PC-9 (cell line): Measurements from ENCODE around the gene FADS3. TPM values are rescaled to one million over a fixed set of nuclear protein-coding genes. Genes with fewer than 3 reads are reported as not detected.
A peak's percentile ranks its signal among the peaks of the same experiment; 100 is the strongest.

Source experiments
- BruUV-seq: library from RNA; stranded (reverse); fragments of 400-500 nt; replicated peaks from 2 replicates; lab custom pipeline; 2021; lab: Mats Ljungman, UMichigan
- CTCF ChIA-PET: fragments of 300-600 bp; sonication (Branson Sonifier 250); formaldehyde crosslinking; loops from one replicate; lab custom pipeline; 2022; ENCODE audit warnings: antibody characterized with exemption; lab: Charles Lee
- POLR2A ChIA-PET: fragments of 300-600 bp; sonication (Branson Sonifier 250); formaldehyde crosslinking; loops from one replicate; lab custom pipeline; 2022; ENCODE audit warnings: antibody characterized with exemption; ENCODE audit not compliant: unreplicated experiment; lab: Charles Lee
- DNase-seq, 2 experiments: peaks; one replicate each; pipeline versions ENCODE4 v3.0.0 to v3.0.0-alpha.2; 2015 to 2022; ENCODE audit warnings: mixed read lengths in 1 of 2
- H2AFZ ChIP-seq: fragments of 200-600 bp; sonication (generic); 2 replicates; pipeline ENCODE4 v1.8.1; 2017; ENCODE audit warnings: antibody characterized with exemption
- H3F3A ChIP-seq: fragments of 200-600 bp; sonication (generic); 2 replicates; pipeline ENCODE4 v1.8.1; 2017; ENCODE audit warnings: antibody characterized with exemption, mild to moderate bottlenecking, low read depth; ENCODE audit not compliant: insufficient read depth
- H3K27ac ChIP-seq: fragments of 200-600 bp; sonication (generic); 2 replicates; pipeline ENCODE4 v1.6.1; 2016; ENCODE audit warnings: mixed run types
- H3K27me3 ChIP-seq: fragments of 200-600 bp; sonication (generic); 2 replicates; pipeline ENCODE4 v1.6.1; 2016; ENCODE audit warnings: low read depth, mixed run types; ENCODE audit not compliant: insufficient read depth
- H3K36me3 ChIP-seq: fragments of 200-600 bp; sonication (generic); 2 replicates; pipeline ENCODE4 v1.6.1; 2016; ENCODE audit warnings: low read depth, mixed run types
- H3K4me1 ChIP-seq: fragments of 200-600 bp; sonication (generic); replicated peaks from 2 replicates; pipeline ENCODE4 v1.6.1; 2016; ENCODE audit warnings: mixed run types; ENCODE audit not compliant: insufficient read depth
- H3K4me2 ChIP-seq: fragments of 200-600 bp; sonication (generic); 2 replicates; pipeline ENCODE4 v1.6.1; 2017; ENCODE audit warnings: mixed run types
- H3K4me3 ChIP-seq: fragments of 200-600 bp; sonication (generic); 2 replicates; pipeline ENCODE4 v1.6.1; 2016; ENCODE audit warnings: mixed run types
- H3K79me2 ChIP-seq: fragments of 200-600 bp; sonication (generic); 2 replicates; pipeline ENCODE4 v1.6.1; 2017; ENCODE audit warnings: low read depth, mixed run types
- H3K9me2 ChIP-seq: fragments of 200-600 bp; sonication (generic); 2 replicates; pipeline ENCODE4 v1.8.1; 2017; ENCODE audit warnings: mild to moderate bottlenecking; ENCODE audit not compliant: insufficient read depth
- H3K9me3 ChIP-seq: fragments of 200-600 bp; sonication (generic); 2 replicates; pipeline ENCODE4 v1.8.1; 2016; ENCODE audit warnings: low read depth; ENCODE audit not compliant: insufficient read depth
- H4K20me1 ChIP-seq: fragments of 200-600 bp; sonication (generic); 2 replicates; pipeline ENCODE4 v1.8.1; 2017; ENCODE audit not compliant: insufficient read depth
- CTCF ChIP-seq: fragments of 200-600 bp; sonication (generic); conservative IDR thresholded peaks from 2 replicates; pipeline ENCODE4 v1.6.1; 2017; ENCODE audit warnings: mixed run types, antibody characterized with exemption, mild to moderate bottlenecking, moderate library complexity
- EZH2 ChIP-seq: fragments of 200-600 bp; sonication (generic); IDR thresholded peaks from 2 replicates; pipeline ENCODE4 v1.8.0; 2017; ENCODE audit warnings: antibody characterized with exemption, low read depth
- intact Hi-C: fragments of 100-400 bp; cut with micrococcal nuclease; formaldehyde crosslinking; loops from one replicate; pipeline ENCODE4 v1.10.0; 2022; ENCODE audit not compliant: unreplicated experiment
- microRNA-seq: library from miRNA; unstranded; fragments of <30 nt; microRNA quantifications from one replicate; pipeline ENCODE4 v1.2.0, GENCODE V29; 2021; ENCODE audit warnings: borderline number of aligned reads, borderline replicate concordance
- total RNA-seq: library from RNA; stranded (reverse); gene quantifications from 2 replicates; pipeline ENCODE4 v1.2.3, GENCODE V29; 2021

FADS3 gene
- total RNA-seq, 1 experiment from 2014 or later = 75.5 TPM

- Histone ChIP-seq H3K4me3 (no peak within 1 kb of the TSS), H3K9me3 (no peaks in the 10 kb centered on the region), H3K79me2 (0 out of 2 replicates have a peak, but pooled peaks cover 3% of the 10 kb centered on the region), H3K9me2 (no peaks in the 10 kb centered on the region), H3K27me3 (no peaks in the 10 kb centered on the region), H3F3A (no peaks in the 10 kb centered on the region), H3K4me2 (no peak within 1 kb of the TSS), H3K36me3 (no peaks in the 10 kb centered on the region), H4K20me1 (no peaks in the 10 kb centered on the region), H3K4me1 (no peaks in the 10 kb centered on the region), H2AFZ (no peak within 1 kb of the TSS), H3K27ac (no peak within 1 kb of the TSS)
- CTCF ChIA-PET = no interaction called here
- intact Hi-C loops = loop anchor here (1.0 kb wide), 1 partner anchor 10 kb away; the partner anchor contains the start of gene FADS1
- TF ChIP-seq EZH2 = no peak
- TF ChIP-seq CTCF = no peak
- POLR2A ChIA-PET = interaction anchor here (0.5 to 1.0 kb wide), 6 partner anchors 13 to 212 kb away, joined by 4 to 22 read pairs (median 6); partner anchors contain the start of genes FEN1 and TMEM258
- no TSS peak for BruUV-seq
- DNase-seq = peak in 1 of 2 experiments; percentile 92
These were observed 63.6 kb downstream of the FADS3 start, which contains the start of gene FADS2 for GRCh38 chr11:61827571-61828378. Gene FADS2, plus strand, starts transcription at chr11:61828300. Its CDS starts 91 bp downstream, at chr11:61828391.

GRCh38 chr11:61826930-61827570 is 64.3 kb downstream of the FADS3 start:
- no peaks in the 10 kb centered on the region for H3F3A ChIP-seq
- ChIA-PET CTCF (no interaction called here), POLR2A (no interaction called here)
- no peaks in the 10 kb centered on the region for H4K20me1 ChIP-seq
- DNase-seq = no peak
- H3K4me1 ChIP-seq = no peaks in the 10 kb centered on the region
- no peaks in the 10 kb centered on the region for H3K36me3 ChIP-seq
- no peaks in the 10 kb centered on the region for H3K9me3 ChIP-seq
- H2AFZ ChIP-seq = no peak overlapping the region
- H3K79me2 ChIP-seq = 0 out of 2 replicates have a peak, but pooled peaks cover 5% of the 10 kb centered on the region
- H3K9me2 ChIP-seq = no peaks in the 10 kb centered on the region
- BruUV-seq = TSS peak; percentile 84
- H3K4me2 ChIP-seq = no peak overlapping the region
- H3K27me3 ChIP-seq = no peaks in the 10 kb centered on the region
- no peak overlapping the region for H3K27ac ChIP-seq
- H3K4me3 ChIP-seq = no peak overlapping the region
- intact Hi-C loops = no loop called here
- TF ChIP-seq CTCF = no peak
- TF ChIP-seq EZH2 = no peak

Small RNA genes within 50 kb of the gene (microRNA-seq; reads per million reads assigned to microRNA genes)
- gene MIR6746 = 6.1 reads per million

Other genes starting within 250 kb of the FADS3 start
- 8.3 and 10.1 TPM in 2 replicates for gene DAGLA, start 211.2 kb downstream of the FADS3 start, total RNA-seq
- 15.3 and 16.3 TPM in 2 replicates for gene MYRF, start 138.9 kb downstream of the FADS3 start, total RNA-seq
- gene TMEM258, start 98.9 kb downstream of the FADS3 start, total RNA-seq = 141 and 217 TPM in 2 replicates
- gene FEN1, start 98.6 kb downstream of the FADS3 start, total RNA-seq = 56.5 and 60.9 TPM in 2 replicates
- 114 and 150 TPM in 2 replicates for gene FADS1, start 74.5 kb downstream of the FADS3 start, total RNA-seq
- 223 and 514 TPM in 2 replicates for gene FADS2, start 63.2 kb downstream of the FADS3 start, total RNA-seq
- 4.4 and 10.4 TPM in 2 replicates for gene RAB3IL1, start 26.0 kb upstream of the FADS3 start, total RNA-seq
- 0.81 and 1.2 TPM in 2 replicates for gene BEST1, start 58.8 kb upstream of the FADS3 start, total RNA-seq
- gene FTH1, start 76.1 kb upstream of the FADS3 start, total RNA-seq = 6,804 and 8,986 TPM in 2 replicates
- gene INCENP, start 232.5 kb upstream of the FADS3 start, total RNA-seq = 122 and 154 TPM in 2 replicates